K562 (cell line): ENCODE data around the gene ECI1. TPM values are rescaled to one million over a fixed set of nuclear protein-coding genes. Genes with fewer than 3 reads are reported as not detected.

ENCODE experiments used
- E2F8 ChIP-seq: fragments of 450-650 bp; IDR thresholded peaks from 2 replicates; pipeline ENCODE4 v1.7.1; 2018; ENCODE audit warnings: mild to moderate bottlenecking, low read depth; ENCODE audit not compliant: partially characterized antibody
- ELF1 ChIP-seq: fragments of 200-800 bp; sonication (Bioruptor generic); IDR thresholded peaks from 2 replicates; pipeline ENCODE4 v1.6.1; 2016; ENCODE audit warnings: missing genetic modification characterization, missing compliant biosample characterization
- FOXK2 ChIP-seq, 2 experiments: fragments of 450-650 bp; IDR thresholded peaks in 1 of 2; conservative IDR thresholded peaks in 1 of 2; 2 replicates each; pipeline ENCODE4 v1.6.1; 2016; ENCODE audit warnings: low read depth in 2 of 2, mild to moderate bottlenecking in 1 of 2
- HEY1 ChIP-seq: fragments of 250-450 bp; sonication (Bioruptor Pico); IDR thresholded peaks from 2 replicates; pipeline ENCODE4 v1.5.0; 2020; ENCODE audit warnings: mild to moderate bottlenecking, moderate library complexity, borderline replicate concordance
- MAZ ChIP-seq, 2 experiments: fragments of 450-650 bp in 1 of 2; sonication (generic) in 1 of 2; formaldehyde crosslinking; IDR thresholded peaks in 1 of 2; conservative IDR thresholded peaks in 1 of 2; 2 replicates each; pipeline versions ENCODE4 v1.4.0 to v1.5.0; 2020; ENCODE audit warnings: mild to moderate bottlenecking in 1 of 2, missing genetic modification reagents in 1 of 2
- MYC ChIP-seq, 2 experiments: fragments of 250-450 bp in 1 of 2; sonication (Bioruptor Pico) in 1 of 2; IDR thresholded peaks; 2 replicates each; pipeline versions ENCODE4 v1.5.1 to v1.6.1; 2012 to 2021; ENCODE audit warnings: low read depth in 2 of 2, borderline replicate concordance in 1 of 2, improper control_type of control experiment in 1 of 2, low read length in 1 of 2, mild to moderate bottlenecking in 1 of 2, moderate library complexity in 1 of 2
- NR2C2 ChIP-seq, 2 experiments: fragments of 200-800 bp in 1 of 2; sonication (Bioruptor generic) in 1 of 2; sonication (generic) in 1 of 2; formaldehyde crosslinking in 1 of 2; IDR thresholded peaks; 2 replicates each; pipeline versions ENCODE4 v1.6.1 to v1.8.0; 2016 to 2022; ENCODE audit warnings: mild to moderate bottlenecking in 1 of 2, missing compliant biosample characterization in 1 of 2, missing genetic modification characterization in 1 of 2, missing genetic modification reagents in 1 of 2
- PBX2 ChIP-seq, 2 experiments: IDR thresholded peaks in 1 of 2; conservative IDR thresholded peaks in 1 of 2; 2 replicates each; pipeline ENCODE4 v1.6.1; 2016; ENCODE audit warnings: low read depth in 2 of 2, mild to moderate bottlenecking in 1 of 2, missing compliant biosample characterization in 1 of 2, missing genetic modification characterization in 1 of 2, moderate library complexity in 1 of 2
- SREBF1 ChIP-seq: fragments of 150-350 bp; IDR thresholded peaks from 2 replicates; pipeline ENCODE4 v1.6.1; 2014; ENCODE audit warnings: antibody characterized with exemption, low read depth, low read length, borderline replicate concordance
- SUPT5H ChIP-seq: fragments of 450-650 bp; IDR thresholded peaks from 2 replicates; pipeline ENCODE4 v1.6.1; 2016
- TAF7 ChIP-seq: fragments of 450-650 bp; IDR thresholded peaks from 2 replicates; pipeline ENCODE4 v1.6.1; 2016; ENCODE audit warnings: missing genetic modification characterization, missing compliant biosample characterization
- ZHX1 ChIP-seq: fragments of 150-350 bp; conservative IDR thresholded peaks from 2 replicates; pipeline ENCODE4 v1.6.1; 2014; ENCODE audit warnings: low read length
- ZZZ3 ChIP-seq: fragments of 450-650 bp; IDR thresholded peaks from 2 replicates; pipeline ENCODE4 v1.6.1; 2016; ENCODE audit warnings: antibody characterized with exemption, mild to moderate bottlenecking, moderate library complexity
- polyA plus RNA-seq, 8 experiments: library from polyadenylated mRNA; depleted of rRNA in 4 of 8; stranded (reverse) in 5 of 8; unstranded in 3 of 8; fragments of >200 nt; fragmentation: Nextera tagmentation in 2 of 8; fragmentation: Illumina TruSeq in 1 of 8; extraction: Ambion mirVana in 2 of 8; extraction: Trizol in 1 of 8; gene quantifications; 2 replicates each; pipeline versions ENCODE4 v1.2.1 to v1.2.3, GENCODE V29; 2011 to 2014; ENCODE audit warnings: inconsistent platforms in 1 of 8, missing spikeins in 1 of 8
- total RNA-seq, 7 experiments: library from RNA; depleted of rRNA in 6 of 7; stranded (reverse); fragments of >200 nt in 6 of 7; fragmentation: Illumina TruSeq in 2 of 7; extraction: Trizol in 2 of 7; gene quantifications; 2 replicates each; pipeline versions ENCODE4 v1.2.1 to v1.2.3, GENCODE V29; 2011 to 2021; ENCODE audit warnings: low replicate concordance in 1 of 7

The ECI1 gene
- total and polyA plus RNA-seq, 9 of the 15 experiments (the other 6 are each of a cell fraction or from before 2014, with no cell fraction given) = 4.7 to 189 (median 54.0) TPM

GRCh38 chr16:2223221-2223941, 28.0 kb downstream of the ECI1 start, which contains the start of gene E4F1 (continued):
- TF ChIP-seq E2F8 (peak; percentile 66), NR2C2 (CRISPR knock-in tag; IDR thresholded peaks at IDR 0.05) (peak; percentile 47; the same call in 1 of the 2 replicates), NR2C2 (tag; IDR thresholded peaks at IDR 0.05) (peak; percentile 70; the same call in 1 of the 2 replicates), SREBF1 (no peak), TAF7 (tag) (0 out of 2 replicates have a peak, but pooled peaks have one; percentile 9), SUPT5H (peak; percentile 93), PBX2 (CRISPR knock-in tag; IDR thresholded peaks at IDR 0.05; ENCODE audit: low read depth) (peak; percentile 96), PBX2 (tag; conservative IDR thresholded peaks at IDR 0.05; ENCODE audit: low read depth) (peak; percentile 94), MAZ (CRISPR knock-in tag; conservative IDR thresholded peaks at IDR 0.05 in 1 of 2, IDR thresholded peaks at IDR 0.05 in 1 of 2) (peak; percentile 62 to 90), ZZZ3 (no peak), MYC (IDR thresholded peaks at IDR 0.05; ENCODE audit: low read depth, low read length) (peak; percentile 86), MYC (CRISPR knock-in tag; IDR thresholded peaks at IDR 0.05; ENCODE audit: borderline replicate concordance, low read depth) (no peak; the same call in 1 of the 2 replicates), HEY1 (no peak), FOXK2 (conservative IDR thresholded peaks at IDR 0.05 in 1 of 2, IDR thresholded peaks at IDR 0.05 in 1 of 2; ENCODE audit: low read depth in 2 of 2) (peak; percentile 36 to 59; a peak in 3 of 4 replicates), ELF1 (tag) (peak; percentile 53; the same call in 1 of the 2 replicates), ZHX1 (0 out of 2 replicates have a peak, but pooled peaks have one; percentile 66)
